Epithelial cell of esophagus (primary cell): ENCODE measurements around the gene P4HB.

Experiments
- DNase-seq: peaks from one replicate; pipeline ENCODE4 v3.0.0; 2010; ENCODE audit warnings: low read depth
- H3K4me3 ChIP-seq: 2 replicates; pipeline ENCODE4 v1.5.1; 2011; ENCODE audit warnings: mild to moderate bottlenecking, low read length, control low read depth
- CTCF ChIP-seq: IDR thresholded peaks from 2 replicates; pipeline ENCODE4 v1.5.1; 2011; ENCODE audit warnings: low read depth, mild to moderate bottlenecking, low read length, control low read depth, inconsistent platforms; ENCODE audit not compliant: insufficient read depth; ENCODE audit errors: missing control alignments

The P4HB gene

GRCh38 chr17:81846743-81847689 is 13.3 kb downstream of the P4HB start:
- H3K4me3 ChIP-seq = no peak overlapping the region
- no peak for TF ChIP-seq CTCF
- DNase-seq = no peak

DNA sequence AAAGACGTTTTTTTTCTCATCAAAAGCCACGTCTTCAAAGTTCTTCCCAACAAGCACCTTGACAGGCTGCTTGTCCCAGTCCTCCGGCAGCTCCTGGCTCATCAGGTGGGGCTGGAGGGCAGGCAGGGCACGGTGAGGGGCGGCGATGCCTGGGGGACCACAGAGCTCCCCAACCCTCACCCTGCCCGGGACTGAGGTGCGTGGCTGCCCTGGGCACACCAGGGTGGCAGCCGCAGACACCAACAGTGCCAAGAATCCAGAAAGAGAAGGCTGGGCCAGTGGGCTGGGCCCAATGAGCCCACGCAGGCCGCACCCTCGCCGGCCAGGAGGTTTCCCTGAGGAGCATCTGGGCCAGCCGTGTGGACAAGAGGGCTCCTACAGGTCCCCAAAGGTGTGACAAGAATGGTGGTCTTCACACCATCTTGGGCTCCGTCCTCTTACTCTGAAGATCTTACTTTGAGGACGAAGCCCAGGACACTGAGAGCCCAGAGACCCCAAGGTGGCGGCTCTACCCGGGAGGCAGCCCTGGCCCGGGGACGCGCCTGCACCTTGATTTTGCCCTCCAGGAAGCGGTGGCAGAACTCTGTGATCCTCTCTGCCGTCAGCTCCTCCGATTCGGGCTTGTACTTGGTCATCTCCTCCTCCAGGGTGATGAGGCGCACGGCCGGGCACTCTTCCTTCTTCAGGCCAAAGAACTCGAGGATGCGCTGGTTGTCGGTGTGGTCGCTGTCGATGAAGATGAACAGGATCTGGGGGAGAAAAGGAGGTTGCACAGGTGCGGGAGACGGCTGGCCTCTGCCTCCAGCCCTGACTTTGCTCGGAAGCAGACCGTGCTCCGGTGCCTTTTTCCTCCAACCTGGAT is 14.2 kb downstream of the P4HB start:
- no peak for DNase-seq
- no peak for TF ChIP-seq CTCF
- H3K4me3 ChIP-seq = no peak overlapping the region

DNA sequence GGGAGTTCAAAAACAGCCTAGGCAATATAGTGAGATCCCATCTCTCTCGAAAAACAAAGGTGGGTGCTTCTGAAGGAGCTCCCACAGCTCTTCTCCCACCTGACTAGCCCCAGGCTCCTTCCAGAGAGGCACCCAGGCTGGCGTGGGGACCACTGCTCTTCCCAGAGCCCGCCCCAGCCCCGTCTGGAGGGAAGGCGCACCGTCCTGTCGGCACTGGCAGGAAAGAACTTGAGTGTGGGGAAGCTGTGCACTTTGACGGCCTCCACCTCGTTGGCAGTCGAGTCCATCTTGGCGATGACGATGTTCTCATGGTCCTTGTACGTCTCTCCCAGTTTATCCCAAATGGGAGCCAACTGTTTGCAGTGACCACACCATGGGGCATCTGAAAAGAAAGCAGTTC is 15.0 kb downstream of the P4HB start:
- H3K4me3 ChIP-seq = no peak overlapping the region
- DNase-seq = no peak
- TF ChIP-seq CTCF = no peak

DNA sequence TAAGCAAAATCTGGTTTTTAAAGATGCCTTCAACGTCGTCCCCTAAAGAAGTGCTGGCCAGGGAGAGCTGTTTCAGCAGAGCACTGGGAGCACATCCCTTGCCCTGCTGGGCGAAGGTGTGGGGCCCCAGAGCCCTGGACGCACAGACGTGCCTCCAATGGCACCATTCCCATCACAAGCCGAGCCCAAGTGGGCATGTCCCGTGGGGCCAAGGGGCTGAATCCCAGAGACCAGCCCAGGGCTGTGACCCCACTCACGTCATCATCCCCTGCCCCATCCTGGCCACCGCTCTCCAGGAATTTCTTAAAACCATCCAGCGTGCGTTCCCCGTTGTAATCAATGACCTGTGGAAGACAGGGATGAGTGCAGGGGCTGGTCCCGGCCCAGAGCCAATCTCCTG is 15.4 kb downstream of the P4HB start:
- H3K4me3 ChIP-seq = no peak overlapping the region
- TF ChIP-seq CTCF = no peak
- no peak for DNase-seq

- no peak for DNase-seq
- no peak for TF ChIP-seq CTCF
- H3K4me3 ChIP-seq = no peak overlapping the region
Observed at GRCh38 chr17:81844327-81844851, 15.9 kb downstream of the P4HB start.

DNA sequence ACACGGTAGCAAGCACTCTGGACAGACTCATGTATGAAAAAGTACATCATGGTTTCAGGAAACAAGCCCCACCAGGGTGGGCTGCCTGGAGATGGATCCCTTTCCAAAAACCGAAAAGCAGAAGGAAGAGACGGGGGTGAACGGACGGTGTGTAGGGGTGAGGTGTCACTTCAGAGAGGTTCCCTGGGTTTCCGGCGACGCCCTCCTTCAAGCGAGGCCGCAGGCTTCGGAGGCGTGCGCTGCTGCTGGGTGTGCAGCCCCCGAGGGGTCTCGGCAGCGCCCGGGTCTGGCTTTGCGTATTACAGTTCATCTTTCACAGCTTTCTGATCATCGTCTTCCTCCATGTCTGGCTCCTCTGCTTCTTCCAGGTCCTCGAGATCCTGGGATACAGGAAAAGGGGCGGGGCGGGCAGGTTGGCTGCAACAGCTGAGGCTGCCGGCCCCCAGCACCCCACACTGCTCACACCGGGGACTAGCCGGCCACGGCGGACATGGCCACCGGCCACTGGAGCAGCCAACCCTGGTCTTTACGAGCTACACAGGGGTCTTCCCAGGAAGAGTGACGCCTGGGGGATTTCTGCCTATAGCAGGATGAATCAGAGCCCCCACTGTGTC is 16.5 kb downstream of the P4HB start:
- no peak for DNase-seq
- no peak for TF ChIP-seq CTCF
- no peak overlapping the region for H3K4me3 ChIP-seq
